ENCODE results near the gene CYBB.
A peak's percentile ranks its signal among the peaks of the same experiment; 100 is the strongest.

CYBB gene

GRCh38 chrX:37809970-37810369, 30.1 kb downstream of the CYBB start:
- no peak overlapping the region for H3K4me3 ChIP-seq (replicated peaks; ENCODE audit: insufficient read depth, low read length)
- TF ChIP-seq SPI1 (IDR thresholded peaks at IDR 0.05; ENCODE audit: borderline replicate concordance, low read depth) (no peak), GABPA (IDR thresholded peaks at IDR 0.05; ENCODE audit: low read depth) (no peak), CTCF (IDR thresholded peaks at IDR 0.05; ENCODE audit: insufficient read depth, low read length) (no peak), POLR2AphosphoS5 (IDR thresholded peaks at IDR 0.05; ENCODE audit: low read depth) (no peak), REST (IDR thresholded peaks at IDR 0.05; ENCODE audit: insufficient replicate concordance, low read depth) (no peak)
- H3K27ac ChIP-seq (replicated peaks) = no peak overlapping the region
- no peak for DNase-seq (ENCODE audit: low read depth in 1 of 2, low spot score in 1 of 2)
- no peaks in the 10 kb centered on the region for H3K27me3 ChIP-seq (ENCODE audit: insufficient read depth, poor library complexity, severe bottlenecking)

- Histone ChIP-seq H3K27me3 (ENCODE audit: insufficient read depth, poor library complexity, severe bottlenecking) (no peaks in the 10 kb centered on the region), H3K4me3 (replicated peaks; ENCODE audit: insufficient read depth, low read length) (no peak overlapping the region), H3K27ac (replicated peaks) (no peak overlapping the region)
- TF ChIP-seq POLR2AphosphoS5 (IDR thresholded peaks at IDR 0.05; ENCODE audit: low read depth) = no peak
- TF ChIP-seq REST (IDR thresholded peaks at IDR 0.05; ENCODE audit: insufficient replicate concordance, low read depth) = no peak
- no peak for TF ChIP-seq CTCF (IDR thresholded peaks at IDR 0.05; ENCODE audit: insufficient read depth, low read length)
- TF ChIP-seq GABPA (IDR thresholded peaks at IDR 0.05; ENCODE audit: low read depth) = no peak
- no peak for TF ChIP-seq SPI1 (IDR thresholded peaks at IDR 0.05; ENCODE audit: borderline replicate concordance, low read depth)
- peak in 1 of 2 experiments; percentile 13 for DNase-seq (ENCODE audit: low read depth in 1 of 2, low spot score in 1 of 2)
Observed at GRCh38 chrX:37812110-37812509, 32.3 kb downstream of the CYBB start.

- DNase-seq (ENCODE audit: low read depth in 1 of 2, low spot score in 1 of 2) = no peak
- Histone ChIP-seq H3K4me3 (replicated peaks; ENCODE audit: insufficient read depth, low read length) (no peak overlapping the region), H3K27me3 (ENCODE audit: insufficient read depth, poor library complexity, severe bottlenecking) (no peaks in the 10 kb centered on the region), H3K27ac (replicated peaks) (peak overlapping the region; percentile 33)
- TF ChIP-seq REST (IDR thresholded peaks at IDR 0.05; ENCODE audit: insufficient replicate concordance, low read depth) (no peak), POLR2AphosphoS5 (IDR thresholded peaks at IDR 0.05; ENCODE audit: low read depth) (no peak), CTCF (IDR thresholded peaks at IDR 0.05; ENCODE audit: insufficient read depth, low read length) (no peak), GABPA (IDR thresholded peaks at IDR 0.05; ENCODE audit: low read depth) (no peak), SPI1 (IDR thresholded peaks at IDR 0.05; ENCODE audit: borderline replicate concordance, low read depth) (no peak)
Observed at GRCh38 chrX:37813570-37813969, 33.7 kb downstream of the CYBB start.
